ENCODE measurements around the gene RPL14. TPM values are rescaled to one million over a fixed set of nuclear protein-coding genes. Genes with fewer than 3 reads are reported as not detected.
A peak's percentile ranks its signal among the peaks of the same experiment; 100 is the strongest.

Gene RPL14
- total and polyA plus RNA-seq, 10 of the 15 experiments (the other 5 are each of a cell fraction or from before 2014, with no cell fraction given): 530 to 3,008 (median 1,136) TPM

DNA sequence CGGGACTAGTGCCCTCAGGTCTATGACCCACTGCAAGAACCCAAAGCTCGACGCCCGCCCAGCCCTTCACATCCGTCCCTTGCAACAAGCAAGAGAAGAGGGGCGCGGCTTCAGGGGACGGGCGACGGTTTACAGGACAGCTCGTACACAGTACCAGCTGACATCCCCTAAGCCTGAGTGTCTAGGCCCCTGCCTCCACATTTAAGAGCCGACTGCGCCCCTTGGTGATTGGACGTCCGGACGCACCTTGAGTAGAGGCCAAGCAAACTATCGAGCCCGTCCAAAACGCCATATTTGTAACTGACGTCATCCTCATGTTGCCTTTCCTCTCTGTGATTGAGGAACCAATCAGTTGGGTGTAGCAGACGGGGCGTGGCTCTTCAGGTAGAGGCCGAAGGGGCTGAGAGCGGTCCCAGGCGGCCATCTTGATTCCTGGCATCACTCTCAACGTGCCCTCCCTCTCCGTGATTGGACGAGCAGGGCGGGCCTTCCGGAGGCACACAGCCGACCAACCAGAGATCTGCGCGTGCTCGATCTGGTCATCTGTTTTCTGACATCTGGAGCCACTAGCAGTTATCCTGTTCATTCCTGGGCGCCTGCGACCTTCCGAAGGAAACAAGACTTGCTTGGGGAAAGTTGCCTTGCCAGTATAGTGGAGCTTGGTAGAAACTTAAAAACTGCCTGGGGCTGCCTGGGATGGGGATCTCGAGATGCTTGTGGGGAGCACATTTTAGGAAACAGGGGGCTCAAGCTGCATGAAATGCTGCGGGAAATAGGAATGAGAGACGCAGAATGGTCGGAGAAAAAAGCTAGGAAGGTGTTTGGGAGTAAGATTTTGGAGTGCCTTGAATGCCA, 4.0 kb upstream of the RPL14 start (continued):
- TF ChIP-seq GABPA (IDR thresholded peaks at IDR 0.05; ENCODE audit: low read depth) (peak; percentile 86), PAX5 (IDR thresholded peaks at IDR 0.05; ENCODE audit: borderline replicate concordance, low read depth, low read length) (no peak), SP1 (IDR thresholded peaks at IDR 0.05; ENCODE audit: low read depth, low read length) (peak; percentile 88), HCFC1 (IDR thresholded peaks at IDR 0.05; ENCODE audit: low read length) (peak; percentile 78), BCL11A (IDR thresholded peaks at IDR 0.05; ENCODE audit: low read depth, low read length) (no peak), RFX5 (IDR thresholded peaks at IDR 0.05; ENCODE audit: low read depth, low read length) (peak; percentile 88), DPF2 (IDR thresholded peaks at IDR 0.05) (0 out of 2 replicates have a peak, but pooled peaks have one; percentile 35), FOS (IDR thresholded peaks at IDR 0.05; ENCODE audit: borderline replicate concordance, extremely low read depth, insufficient read length) (no peak), JUNB (IDR thresholded peaks at IDR 0.05) (no peak), POLR2A (IDR thresholded peaks at IDR 0.05; ENCODE audit: low read depth, low read length) (peak; percentile 87), MYC (IDR thresholded peaks at IDR 0.05; ENCODE audit: insufficient read depth, insufficient read length, insufficient replicate concordance, low read length, severe bottlenecking) (no peak), HDGF (IDR thresholded peaks at IDR 0.05) (peak; percentile 92), NFYB (IDR thresholded peaks at IDR 0.05; ENCODE audit: insufficient read depth, low read depth, low read length) (peak; percentile 85), BACH1 (IDR thresholded peaks at IDR 0.05; ENCODE audit: borderline replicate concordance) (no peak), TARDBP (IDR thresholded peaks at IDR 0.05; ENCODE audit: borderline replicate concordance) (no peak), GATAD2B (conservative IDR thresholded peaks at IDR 0.05; ENCODE audit: low read depth) (no peak; the same call in 1 of the 2 replicates), NR2F1 (conservative IDR thresholded peaks at IDR 0.05) (no peak)
- TF ChIP-seq, protein P1, sequence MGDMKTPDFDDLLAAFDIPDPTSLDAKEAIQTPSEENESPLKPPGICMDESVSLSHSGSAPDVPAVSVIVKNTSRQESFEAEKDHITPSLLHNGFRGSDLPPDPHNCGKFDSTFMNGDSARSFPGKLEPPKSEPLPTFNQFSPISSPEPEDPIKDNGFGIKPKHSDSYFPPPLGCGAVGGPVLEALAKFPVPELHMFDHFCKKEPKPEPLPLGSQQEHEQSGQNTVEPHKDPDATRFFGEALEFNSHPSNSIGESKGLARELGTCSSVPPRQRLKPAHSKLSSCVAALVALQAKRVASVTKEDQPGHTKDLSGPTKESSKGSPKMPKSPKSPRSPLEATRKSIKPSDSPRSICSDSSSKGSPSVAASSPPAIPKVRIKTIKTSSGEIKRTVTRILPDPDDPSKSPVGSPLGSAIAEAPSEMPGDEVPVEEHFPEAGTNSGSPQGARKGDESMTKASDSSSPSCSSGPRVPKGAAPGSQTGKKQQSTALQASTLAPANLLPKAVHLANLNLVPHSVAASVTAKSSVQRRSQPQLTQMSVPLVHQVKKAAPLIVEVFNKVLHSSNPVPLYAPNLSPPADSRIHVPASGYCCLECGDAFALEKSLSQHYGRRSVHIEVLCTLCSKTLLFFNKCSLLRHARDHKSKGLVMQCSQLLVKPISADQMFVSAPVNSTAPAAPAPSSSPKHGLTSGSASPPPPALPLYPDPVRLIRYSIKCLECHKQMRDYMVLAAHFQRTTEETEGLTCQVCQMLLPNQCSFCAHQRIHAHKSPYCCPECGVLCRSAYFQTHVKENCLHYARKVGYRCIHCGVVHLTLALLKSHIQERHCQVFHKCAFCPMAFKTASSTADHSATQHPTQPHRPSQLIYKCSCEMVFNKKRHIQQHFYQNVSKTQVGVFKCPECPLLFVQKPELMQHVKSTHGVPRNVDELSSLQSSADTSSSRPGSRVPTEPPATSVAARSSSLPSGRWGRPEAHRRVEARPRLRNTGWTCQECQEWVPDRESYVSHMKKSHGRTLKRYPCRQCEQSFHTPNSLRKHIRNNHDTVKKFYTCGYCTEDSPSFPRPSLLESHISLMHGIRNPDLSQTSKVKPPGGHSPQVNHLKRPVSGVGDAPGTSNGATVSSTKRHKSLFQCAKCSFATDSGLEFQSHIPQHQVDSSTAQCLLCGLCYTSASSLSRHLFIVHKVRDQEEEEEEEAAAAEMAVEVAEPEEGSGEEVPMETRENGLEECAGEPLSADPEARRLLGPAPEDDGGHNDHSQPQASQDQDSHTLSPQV (IDR thresholded peaks at IDR 0.05): no peak
- TF ChIP-seq, protein P2, sequence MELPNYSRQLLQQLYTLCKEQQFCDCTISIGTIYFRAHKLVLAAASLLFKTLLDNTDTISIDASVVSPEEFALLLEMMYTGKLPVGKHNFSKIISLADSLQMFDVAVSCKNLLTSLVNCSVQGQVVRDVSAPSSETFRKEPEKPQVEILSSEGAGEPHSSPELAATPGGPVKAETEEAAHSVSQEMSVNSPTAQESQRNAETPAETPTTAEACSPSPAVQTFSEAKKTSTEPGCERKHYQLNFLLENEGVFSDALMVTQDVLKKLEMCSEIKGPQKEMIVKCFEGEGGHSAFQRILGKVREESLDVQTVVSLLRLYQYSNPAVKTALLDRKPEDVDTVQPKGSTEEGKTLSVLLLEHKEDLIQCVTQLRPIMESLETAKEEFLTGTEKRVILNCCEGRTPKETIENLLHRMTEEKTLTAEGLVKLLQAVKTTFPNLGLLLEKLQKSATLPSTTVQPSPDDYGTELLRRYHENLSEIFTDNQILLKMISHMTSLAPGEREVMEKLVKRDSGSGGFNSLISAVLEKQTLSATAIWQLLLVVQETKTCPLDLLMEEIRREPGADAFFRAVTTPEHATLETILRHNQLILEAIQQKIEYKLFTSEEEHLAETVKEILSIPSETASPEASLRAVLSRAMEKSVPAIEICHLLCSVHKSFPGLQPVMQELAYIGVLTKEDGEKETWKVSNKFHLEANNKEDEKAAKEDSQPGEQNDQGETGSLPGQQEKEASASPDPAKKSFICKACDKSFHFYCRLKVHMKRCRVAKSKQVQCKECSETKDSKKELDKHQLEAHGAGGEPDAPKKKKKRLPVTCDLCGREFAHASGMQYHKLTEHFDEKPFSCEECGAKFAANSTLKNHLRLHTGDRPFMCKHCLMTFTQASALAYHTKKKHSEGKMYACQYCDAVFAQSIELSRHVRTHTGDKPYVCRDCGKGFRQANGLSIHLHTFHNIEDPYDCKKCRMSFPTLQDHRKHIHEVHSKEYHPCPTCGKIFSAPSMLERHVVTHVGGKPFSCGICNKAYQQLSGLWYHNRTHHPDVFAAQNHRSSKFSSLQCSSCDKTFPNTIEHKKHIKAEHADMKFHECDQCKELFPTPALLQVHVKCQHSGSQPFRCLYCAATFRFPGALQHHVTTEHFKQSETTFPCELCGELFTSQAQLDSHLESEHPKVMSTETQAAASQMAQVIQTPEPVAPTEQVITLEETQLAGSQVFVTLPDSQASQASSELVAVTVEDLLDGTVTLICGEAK (IDR thresholded peaks at IDR 0.05; ENCODE audit: borderline replicate concordance): peak; percentile 83; the same call in 1 of the 2 replicates
- TF ChIP-seq, protein P3, sequence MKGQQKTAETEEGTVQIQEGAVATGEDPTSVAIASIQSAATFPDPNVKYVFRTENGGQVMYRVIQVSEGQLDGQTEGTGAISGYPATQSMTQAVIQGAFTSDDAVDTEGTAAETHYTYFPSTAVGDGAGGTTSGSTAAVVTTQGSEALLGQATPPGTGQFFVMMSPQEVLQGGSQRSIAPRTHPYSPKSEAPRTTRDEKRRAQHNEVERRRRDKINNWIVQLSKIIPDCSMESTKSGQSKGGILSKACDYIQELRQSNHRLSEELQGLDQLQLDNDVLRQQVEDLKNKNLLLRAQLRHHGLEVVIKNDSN (IDR thresholded peaks at IDR 0.05; ENCODE audit: borderline replicate concordance, extremely low read length, insufficient read depth, low read depth, low read length): no peak

Data from GM12878 (cell line).